Airway epithelial cell (primary cell): ENCODE measurements around the gene HEXIM2. TPM values are rescaled to one million over a fixed set of nuclear protein-coding genes. Genes with fewer than 3 reads are reported as not detected.

Experiments
- total RNA-seq: library from RNA; depleted of rRNA; stranded (reverse); fragments of >200 nt; gene quantifications from 2 replicates; pipeline ENCODE4 v1.2.3, GENCODE V29; 2015

HEXIM2 gene
- 4.9 and 9.0 TPM in 2 replicates for total RNA-seq

GRCh38 chr17:45161288-45162024 lies at the start of gene HEXIM2:
TSS of gene HEXIM2 (plus strand) at chr17:45161875. CDS start at chr17:45162794, 919 bp downstream.

GRCh38 chr17:45132320-45132571 lies 29.4 kb upstream of the HEXIM2 start, which contains the start of gene PLCD3:
TSS of gene PLCD3 (minus strand) at chr17:45132515. CDS start at chr17:45132410, 105 bp downstream.

GRCh38 chr17:45135192-45135977 lies 26.3 kb upstream of the HEXIM2 start, which contains the start of gene ACBD4:
TSS of gene ACBD4 (plus strand) at chr17:45135687. CDS start at chr17:45136145, 458 bp downstream.

GRCh38 chr17:45148183-45149036 lies 13.3 kb upstream of the HEXIM2 start, which contains the start of gene HEXIM1:
TSS of gene HEXIM1 (plus strand) at chr17:45148475. CDS start at chr17:45149191, 716 bp downstream.

Other genes with a start within 250 kb of the HEXIM2 start
- gene GFAP, start 246.4 kb upstream of the HEXIM2 start, total RNA-seq, result 0.05 TPM in 1 of 2 replicates, not detected in the other
- gene KIF18B, start 214.1 kb upstream of the HEXIM2 start, total RNA-seq, result 10.4 and 15.2 TPM in 2 replicates
- 0.42 and 0.71 TPM in 2 replicates for gene C1QL1, start 193.6 kb upstream of the HEXIM2 start, total RNA-seq
- gene DCAKD, start 110.2 kb upstream of the HEXIM2 start, total RNA-seq, result 31.7 and 44.7 TPM in 2 replicates
- 75.3 and 93.2 TPM in 2 replicates for gene NMT1, start 100.6 kb upstream of the HEXIM2 start, total RNA-seq
- gene PLCD3, start 29.4 kb upstream of the HEXIM2 start, total RNA-seq, result 83.4 and 121 TPM in 2 replicates
- 4.1 and 4.8 TPM in 2 replicates for gene ACBD4, start 26.2 kb upstream of the HEXIM2 start, total RNA-seq
- 19.5 and 24.3 TPM in 2 replicates for gene HEXIM1, start 13.4 kb upstream of the HEXIM2 start, total RNA-seq
- gene FMNL1, start 60.0 kb downstream of the HEXIM2 start, total RNA-seq, result 1.3 and 2.8 TPM in 2 replicates
- not detected in 2 replicates for gene SPATA32, start 100.2 kb downstream of the HEXIM2 start, total RNA-seq
- gene MAP3K14, start 155.1 kb downstream of the HEXIM2 start, total RNA-seq, result 4.8 and 5.2 TPM in 2 replicates